IMR-90 (cell line): Measurements from ENCODE around the gene WDR54. TPM values are rescaled to one million over a fixed set of nuclear protein-coding genes. Genes with fewer than 3 reads are reported as not detected.

Source experiments
- ATAC-seq: fragments of 200-7000 bp; cut with Tn5 transposase; 2 replicates; pipeline ENCODE4 v1.9.1; 2020; ENCODE audit warnings: low read depth, mild to moderate bottlenecking, moderate library complexity
- BruUV-seq: library from RNA; stranded (reverse); fragments of 400-500 nt; replicated peaks from 2 replicates; lab custom pipeline; 2021; lab: Mats Ljungman, UMichigan
- CTCF ChIA-PET: fragments of 300-600 bp; formaldehyde crosslinking; extraction: SDS; loops from one replicate; lab custom pipeline; 2021; ENCODE audit warnings: antibody characterized with exemption; lab: Yijun Ruan, JAX
- POLR2A ChIA-PET: fragments of 300-600 bp; sonication (Branson Sonifier 250); formaldehyde crosslinking; loops from one replicate; lab custom pipeline; 2022; ENCODE audit warnings: antibody characterized with exemption; ENCODE audit not compliant: unreplicated experiment; lab: Charles Lee
- DNase-seq: peaks from one replicate; pipeline ENCODE4 v3.0.0; 2013
- H2AFZ ChIP-seq: replicated peaks from 2 replicates; pipeline ENCODE3; 2013; ENCODE audit warnings: low read length, mild to moderate bottlenecking; ENCODE audit not compliant: poor library complexity
- H2AK5ac ChIP-seq: 2 replicates; pipeline ENCODE4 v1.6.1; 2013; ENCODE audit warnings: low read depth, low read length, inconsistent platforms
- H2AK9ac ChIP-seq: replicated peaks from 2 replicates; pipeline ENCODE3; 2013; ENCODE audit warnings: mild to moderate bottlenecking, low read depth, low read length, moderate library complexity; ENCODE audit not compliant: poor library complexity
- H2BK120ac ChIP-seq: 2 replicates; pipeline ENCODE4 v1.6.1; 2013; ENCODE audit warnings: low read depth, low read length, inconsistent platforms
- H2BK15ac ChIP-seq: 3 replicates; pipeline ENCODE4 v1.6.1; 2013; ENCODE audit warnings: low read depth, low read length, inconsistent platforms
- H2BK20ac ChIP-seq: 2 replicates; pipeline ENCODE4 v1.6.1; 2013; ENCODE audit warnings: low read depth, mild to moderate bottlenecking, inconsistent platforms, low read length, moderate library complexity
- H2BK5ac ChIP-seq: 2 replicates; pipeline ENCODE4 v1.6.1; 2013; ENCODE audit warnings: mild to moderate bottlenecking, low read depth, low read length, inconsistent platforms; ENCODE audit not compliant: poor library complexity, severe bottlenecking
- H3K14ac ChIP-seq: replicated peaks from 2 replicates; pipeline ENCODE4 v1.6.1; 2013; ENCODE audit warnings: low read depth, low read length, inconsistent platforms
- H3K18ac ChIP-seq: 2 replicates; pipeline ENCODE4 v1.6.1; 2013; ENCODE audit warnings: low read depth, low read length, control low read depth
- H3K23ac ChIP-seq: 2 replicates; pipeline ENCODE4 v1.6.1; 2013; ENCODE audit warnings: low read depth, low read length, inconsistent platforms
- H3K27ac ChIP-seq: 2 replicates; pipeline ENCODE4 v1.5.1; 2013; ENCODE audit warnings: mild to moderate bottlenecking, control low read depth, low read length; ENCODE audit not compliant: insufficient read depth
- H3K27me3 ChIP-seq: 2 replicates; pipeline ENCODE4 v1.6.1; 2013; ENCODE audit warnings: low read length; ENCODE audit not compliant: control insufficient read depth, insufficient read depth
- H3K36me3 ChIP-seq: 2 replicates; pipeline ENCODE4 v1.6.1; 2013; ENCODE audit warnings: low read length, mixed read lengths; ENCODE audit not compliant: control insufficient read depth, insufficient read depth
- H3K4ac ChIP-seq: 2 replicates; pipeline ENCODE4 v1.6.1; 2013; ENCODE audit warnings: low read depth, low read length, inconsistent platforms
- H3K4me1 ChIP-seq: 2 replicates; pipeline ENCODE4 v1.6.1; 2013; ENCODE audit warnings: low read length, mixed read lengths; ENCODE audit not compliant: control insufficient read depth, insufficient read depth
- H3K4me2 ChIP-seq: 2 replicates; pipeline ENCODE4 v1.6.1; 2013; ENCODE audit warnings: low read depth, mild to moderate bottlenecking, control low read depth, low read length, moderate library complexity
- H3K4me3 ChIP-seq: 2 replicates; pipeline ENCODE4 v1.5.1; 2013; ENCODE audit warnings: low read depth, mild to moderate bottlenecking, control low read depth, low read length, moderate library complexity; ENCODE audit not compliant: insufficient read depth
- H3K56ac ChIP-seq: 2 replicates; pipeline ENCODE4 v1.6.1; 2013; ENCODE audit warnings: low read length, inconsistent platforms; ENCODE audit not compliant: insufficient read depth; ENCODE audit errors: extremely low read depth
- H3K79me1 ChIP-seq, 2 experiments: 2 replicates each; pipeline ENCODE4 v1.6.1; 2013; ENCODE audit warnings: low read length in 2 of 2, inconsistent platforms in 1 of 2, low read depth in 1 of 2
- H3K9ac ChIP-seq: 2 replicates; pipeline ENCODE4 v1.6.1; 2013; ENCODE audit warnings: low read depth, low read length, control low read depth
- H3K9me1 ChIP-seq: 2 replicates; pipeline ENCODE4 v1.6.1; 2013; ENCODE audit warnings: low read length, inconsistent platforms; ENCODE audit not compliant: insufficient read depth
- H3K9me3 ChIP-seq: 2 replicates; pipeline ENCODE4 v1.6.1; 2013; ENCODE audit warnings: low read length; ENCODE audit not compliant: control insufficient read depth, insufficient read depth
- H4K20me1 ChIP-seq: 2 replicates; pipeline ENCODE4 v1.6.1; 2013; ENCODE audit warnings: low read length, inconsistent platforms; ENCODE audit not compliant: insufficient read depth
- H4K5ac ChIP-seq: 2 replicates; pipeline ENCODE4 v1.6.1; 2013; ENCODE audit warnings: mild to moderate bottlenecking, low read depth, low read length, control low read depth
- H4K8ac ChIP-seq, 2 experiments: 2 replicates each; pipeline ENCODE4 v1.6.1; 2013; ENCODE audit warnings: low read depth in 2 of 2, low read length in 2 of 2, control low read depth in 1 of 2, inconsistent platforms in 1 of 2
- H4K91ac ChIP-seq: 2 replicates; pipeline ENCODE4 v1.6.1; 2013; ENCODE audit warnings: low read depth, low read length, inconsistent platforms; ENCODE audit not compliant: insufficient read depth
- BHLHE40 ChIP-seq: fragments of 150-350 bp; IDR thresholded peaks from 2 replicates; pipeline ENCODE4 v1.6.1; 2016; ENCODE audit warnings: mild to moderate bottlenecking, low read depth, low read length
- CHD1 ChIP-seq: IDR thresholded peaks from 2 replicates; pipeline ENCODE4 v1.6.1; 2012; ENCODE audit warnings: low read depth, low read length, improper control_type of control experiment
- SMC3 ChIP-seq: fragments of 150-350 bp; IDR thresholded peaks from 2 replicates; pipeline ENCODE4 v1.6.1; 2016; ENCODE audit warnings: low read depth, mild to moderate bottlenecking, antibody characterized with exemption, low read length, moderate library complexity
- WGBS, 2 experiments: methylation state at CpG; one replicate each; pipeline versions ENCODE4 v1.1.5 to v1.1.7; 2013; ENCODE audit warnings: missing lambda C conversion rate in 2 of 2; ENCODE audit not compliant: insufficient read length in 1 of 2; ENCODE audit errors: extremely low coverage in 2 of 2; 5-methylcytosine and 5-hydroxymethylcytosine counted together
- dilution Hi-C: fragments of 300-500 bp; cut with HindIII; formaldehyde crosslinking; loops from one replicate; pipeline ENCODE4 v1.14.3; 2018; ENCODE audit warnings: low sequenced_read_pairs; ENCODE audit not compliant: unreplicated experiment
- in situ Hi-C: fragments of 300-500 bp; cut with MboI; formaldehyde crosslinking; loops from 3 replicates; pipeline ENCODE4 v1.14.3; 2019; ENCODE audit warnings: low sequenced_read_pairs, inconsistent platforms, mixed read lengths
- intact Hi-C: fragments of 100-400 bp; cut with micrococcal nuclease; formaldehyde crosslinking; loops from 2 replicates; pipeline ENCODE4 v1.10.0; 2022
- polyA plus RNA-seq, 3 experiments: library from polyadenylated mRNA; depleted of rRNA; stranded (reverse); fragments of >200 nt; gene quantifications; 2 replicates each; pipeline ENCODE4 v1.2.3, GENCODE V29; 2012; ENCODE audit warnings: low replicate concordance in 1 of 3
- total RNA-seq: library from RNA; depleted of rRNA; stranded (reverse); fragments of >200 nt; gene quantifications from 2 replicates; pipeline ENCODE4 v1.2.3, GENCODE V29; 2012

WDR54 gene
- total and polyA plus RNA-seq, 2 of the 4 experiments (the other 2 are of a cell fraction) = 47.9 to 57.2 TPM

DNA sequence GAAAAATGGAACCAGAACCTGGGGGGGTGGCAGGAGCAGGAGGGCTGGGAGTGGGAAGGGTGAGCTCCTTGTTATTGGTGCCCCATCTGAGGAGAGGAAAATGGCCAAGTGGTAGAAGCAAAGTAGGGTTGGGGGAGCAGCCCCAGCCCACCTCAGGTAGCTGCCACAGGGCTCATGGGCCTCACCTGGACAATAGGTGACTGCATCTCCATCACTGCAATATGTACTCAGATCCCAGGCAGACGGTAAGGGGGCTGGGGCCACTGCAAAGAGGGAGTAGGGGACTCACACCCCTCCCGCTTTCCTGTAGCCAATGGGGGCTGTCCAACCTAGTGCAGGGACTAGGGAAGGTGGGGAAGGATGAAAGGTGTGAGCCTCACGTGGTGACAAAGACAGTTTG is 4.3 kb upstream of the WDR54 start:
- H3K36me3 ChIP-seq = no peaks in the 10 kb centered on the region
- POLR2A ChIA-PET = no interaction called here
- H3K14ac ChIP-seq = no peak overlapping the region
- H2AK9ac ChIP-seq = no peak overlapping the region
- dilution Hi-C loops = no loop called here
- no peak overlapping the region for H3K27ac ChIP-seq
- no peak overlapping the region for H2BK15ac ChIP-seq
- WGBS, 2 experiments = 83% methylated on average over 1 of the region's 3 CpGs; no CpG with 5 or more reads in 1 of the 2 experiments
- CTCF ChIA-PET = no interaction called here
- DNase-seq (no peak), ATAC-seq (no peak)
- H2BK20ac ChIP-seq = no peak overlapping the region
- no peaks in the 10 kb centered on the region for H3K9me3 ChIP-seq
- no peak for TF ChIP-seq BHLHE40
- TF ChIP-seq CHD1 = no peak
- TF ChIP-seq SMC3 = no peak
- H3K4me3 ChIP-seq = no peak overlapping the region
- H3K4me1 ChIP-seq = peaks cover 2% of the 10 kb centered on the region
- no peak overlapping the region for H2BK120ac ChIP-seq
- no peak overlapping the region for H3K9ac ChIP-seq
- no peak overlapping the region for H3K4me2 ChIP-seq
- no peak overlapping the region for H3K56ac ChIP-seq
- H4K20me1 ChIP-seq = no peaks in the 10 kb centered on the region
- no TSS peak for BruUV-seq
- H4K5ac ChIP-seq = no peak overlapping the region
- H3K23ac ChIP-seq = no peak overlapping the region
- no peak overlapping the region for H3K4ac ChIP-seq
- H2AK5ac ChIP-seq = no peak overlapping the region
- no peak overlapping the region for H4K8ac ChIP-seq
- no peak overlapping the region for H2BK5ac ChIP-seq
- H2AFZ ChIP-seq = no peak overlapping the region
- H3K79me1 ChIP-seq = peaks cover 0 to 2% of the 10 kb centered on the region in 2 experiments; a peak in 1 of 4 replicates
- peaks cover 4% of the 10 kb centered on the region for H3K9me1 ChIP-seq
- no peak overlapping the region for H3K18ac ChIP-seq
- H4K91ac ChIP-seq = no peak overlapping the region
- peaks cover 29% of the 10 kb centered on the region for H3K27me3 ChIP-seq
- in situ Hi-C loops = no loop called here
- intact Hi-C loops = no loop called here
